LNCAP (cell line): ENCODE data around the gene MAP3K13.

ENCODE experiments used
- TF ChIP-seq, protein P1 (sequence below): fragments of 450-650 bp; IDR thresholded peaks from 2 replicates; pipeline ENCODE4 v1.5.1; 2017; ENCODE audit warnings: mild to moderate bottlenecking

MAP3K13 gene

DNA sequence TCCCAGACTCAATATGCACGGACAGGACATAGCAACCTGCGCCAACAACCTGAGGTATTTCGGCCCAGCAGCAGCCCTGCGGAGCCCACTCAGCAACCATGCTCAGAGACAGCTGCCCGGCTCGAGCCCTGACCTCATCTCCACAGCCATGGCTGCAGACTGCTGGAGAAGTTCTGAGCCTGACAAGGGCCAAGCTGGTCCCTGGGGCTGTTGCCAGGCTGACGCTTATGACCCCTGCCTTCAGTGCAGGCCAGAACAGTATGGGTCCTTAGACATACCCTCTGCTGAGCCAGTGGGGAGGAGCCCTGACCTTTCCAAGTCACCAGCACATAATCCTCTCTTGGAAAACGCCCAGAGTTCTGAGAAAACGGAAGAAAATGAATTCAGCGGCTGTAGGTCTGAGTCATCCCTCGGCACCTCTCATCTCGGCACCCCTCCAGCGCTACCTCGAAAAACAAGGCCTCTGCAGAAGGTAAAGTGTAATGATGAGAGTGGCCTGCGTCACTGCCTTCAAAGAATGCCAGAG lies 110.4 kb downstream of the MAP3K13 start:
- TF ChIP-seq, protein P1, sequence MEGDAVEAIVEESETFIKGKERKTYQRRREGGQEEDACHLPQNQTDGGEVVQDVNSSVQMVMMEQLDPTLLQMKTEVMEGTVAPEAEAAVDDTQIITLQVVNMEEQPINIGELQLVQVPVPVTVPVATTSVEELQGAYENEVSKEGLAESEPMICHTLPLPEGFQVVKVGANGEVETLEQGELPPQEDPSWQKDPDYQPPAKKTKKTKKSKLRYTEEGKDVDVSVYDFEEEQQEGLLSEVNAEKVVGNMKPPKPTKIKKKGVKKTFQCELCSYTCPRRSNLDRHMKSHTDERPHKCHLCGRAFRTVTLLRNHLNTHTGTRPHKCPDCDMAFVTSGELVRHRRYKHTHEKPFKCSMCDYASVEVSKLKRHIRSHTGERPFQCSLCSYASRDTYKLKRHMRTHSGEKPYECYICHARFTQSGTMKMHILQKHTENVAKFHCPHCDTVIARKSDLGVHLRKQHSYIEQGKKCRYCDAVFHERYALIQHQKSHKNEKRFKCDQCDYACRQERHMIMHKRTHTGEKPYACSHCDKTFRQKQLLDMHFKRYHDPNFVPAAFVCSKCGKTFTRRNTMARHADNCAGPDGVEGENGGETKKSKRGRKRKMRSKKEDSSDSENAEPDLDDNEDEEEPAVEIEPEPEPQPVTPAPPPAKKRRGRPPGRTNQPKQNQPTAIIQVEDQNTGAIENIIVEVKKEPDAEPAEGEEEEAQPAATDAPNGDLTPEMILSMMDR: no peak

DNA sequence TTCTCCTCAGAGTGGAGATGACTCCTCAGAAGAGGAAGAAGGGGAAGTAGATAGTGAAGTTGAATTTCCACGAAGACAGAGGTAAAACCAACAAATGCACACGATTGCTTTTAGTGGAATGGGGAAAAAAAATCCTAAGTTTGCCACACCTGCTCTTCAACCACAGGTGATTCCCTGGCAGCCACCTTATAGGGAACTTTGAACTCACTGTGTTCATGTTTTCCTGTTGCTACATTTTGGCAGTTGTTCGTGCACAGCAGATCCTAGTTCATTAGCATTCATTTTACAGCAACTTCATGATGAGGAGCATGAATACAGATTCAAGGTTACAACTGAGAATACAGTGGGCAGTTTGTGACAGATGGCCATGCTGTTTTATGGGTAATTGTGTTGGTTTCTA lies 114.4 kb downstream of the MAP3K13 start:
- TF ChIP-seq, protein P1: no peak

DNA sequence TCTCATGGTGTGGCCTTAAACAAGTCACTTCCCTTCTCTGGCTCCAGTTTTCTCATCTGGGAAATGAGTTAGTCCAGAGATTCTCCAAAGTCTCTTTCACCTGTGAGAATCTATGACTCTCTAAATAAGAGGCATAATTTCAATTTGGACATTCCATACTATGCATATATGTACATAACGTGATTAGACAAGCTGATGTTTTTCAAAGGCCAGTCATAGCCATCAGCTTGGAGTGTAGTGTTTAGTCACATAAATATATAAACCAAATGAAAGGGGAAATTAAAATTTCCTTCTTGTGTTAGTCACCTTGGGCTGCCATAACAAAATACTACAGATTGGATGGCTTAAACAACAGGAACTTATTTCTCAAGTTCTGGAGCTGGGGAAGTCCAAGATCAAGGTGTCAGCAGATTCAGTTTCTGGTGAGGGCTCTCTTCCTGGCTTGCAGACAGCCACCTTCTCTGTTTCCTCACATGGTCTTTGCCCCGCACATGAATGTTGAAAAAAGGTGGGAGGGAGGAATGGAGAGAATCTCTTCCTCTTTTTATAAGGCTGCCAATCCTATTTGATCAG lies 116.5 kb downstream of the MAP3K13 start:
- TF ChIP-seq, protein P1: no peak

DNA sequence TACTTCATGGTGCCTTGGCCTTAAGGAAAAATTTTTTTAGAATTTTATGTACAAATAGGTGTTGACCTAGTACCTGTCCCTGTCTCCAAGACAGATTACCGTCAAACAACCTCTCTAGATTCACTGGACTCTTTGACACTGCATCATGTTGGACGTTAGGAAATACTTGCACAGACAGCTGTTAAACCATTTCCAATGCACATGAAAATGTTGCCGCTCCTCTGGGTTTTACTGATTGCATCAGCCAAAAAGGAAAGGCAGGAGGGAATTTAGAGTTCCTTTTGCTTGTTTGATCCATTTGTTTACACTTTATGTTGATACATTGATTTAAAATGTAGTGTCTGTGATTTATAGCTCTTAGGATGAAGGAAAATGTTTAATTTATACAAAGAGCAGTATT lies 121.4 kb downstream of the MAP3K13 start:
- TF ChIP-seq, protein P1: no peak

DNA sequence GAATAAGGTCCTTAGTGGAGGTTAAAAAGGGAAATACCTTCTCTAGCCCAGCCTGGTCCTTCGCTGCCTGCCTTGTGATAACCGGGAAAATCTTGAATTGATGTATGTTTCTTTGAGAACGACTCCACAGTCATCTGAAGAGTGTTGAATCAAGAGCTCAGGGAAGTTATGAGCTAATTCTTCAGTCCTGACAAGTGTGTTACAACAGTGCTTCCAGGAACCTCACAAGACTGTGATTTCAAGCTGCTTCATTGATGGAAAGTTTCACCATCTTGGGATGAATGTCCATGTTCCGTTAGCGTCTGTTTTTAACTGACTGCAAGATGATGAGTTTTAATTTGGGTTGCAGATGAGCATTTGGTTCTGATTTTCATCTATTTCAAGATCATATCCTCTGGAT lies 123.5 kb downstream of the MAP3K13 start:
- TF ChIP-seq, protein P1: no peak

DNA sequence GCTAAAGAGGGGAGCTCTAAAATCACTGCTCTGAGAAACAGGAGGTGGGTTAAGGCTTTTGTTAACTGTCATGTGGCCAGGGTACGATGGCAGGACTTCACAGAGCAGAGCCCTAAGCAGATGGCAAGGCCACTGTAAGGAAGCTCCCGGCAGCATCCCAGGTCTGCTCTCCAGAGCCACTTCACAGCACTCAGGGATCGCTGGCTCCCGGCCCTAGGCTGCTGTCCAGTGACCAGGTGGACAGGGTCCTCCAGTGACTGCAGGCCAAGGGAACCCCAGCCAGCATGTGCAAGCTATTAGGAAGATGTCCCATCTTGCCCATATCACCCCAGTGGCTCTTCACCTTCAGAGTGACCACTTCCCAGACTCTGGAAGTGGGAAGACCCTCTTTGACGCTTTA lies 125.5 kb downstream of the MAP3K13 start:
- TF ChIP-seq, protein P1: no peak

DNA sequence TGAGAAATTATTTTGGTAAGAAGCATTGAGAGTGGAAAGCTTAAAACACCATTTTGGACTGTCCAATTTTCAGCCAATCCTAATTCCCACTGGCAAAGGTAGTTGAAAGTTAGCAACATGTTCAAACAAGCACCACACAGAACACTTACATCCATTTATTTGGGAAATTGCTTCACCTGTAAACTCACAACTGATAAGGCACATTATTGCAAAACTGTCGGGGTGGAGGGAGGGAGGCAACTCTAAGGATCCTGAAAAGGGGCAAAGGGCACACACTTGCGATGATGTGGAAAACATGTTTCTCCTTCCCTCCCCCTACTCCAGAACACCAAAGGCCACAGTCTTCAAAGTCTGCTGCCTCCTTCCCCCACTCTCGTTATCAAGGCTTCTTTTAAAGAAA lies 126.5 kb downstream of the MAP3K13 start:
- TF ChIP-seq, protein P1: no peak

DNA sequence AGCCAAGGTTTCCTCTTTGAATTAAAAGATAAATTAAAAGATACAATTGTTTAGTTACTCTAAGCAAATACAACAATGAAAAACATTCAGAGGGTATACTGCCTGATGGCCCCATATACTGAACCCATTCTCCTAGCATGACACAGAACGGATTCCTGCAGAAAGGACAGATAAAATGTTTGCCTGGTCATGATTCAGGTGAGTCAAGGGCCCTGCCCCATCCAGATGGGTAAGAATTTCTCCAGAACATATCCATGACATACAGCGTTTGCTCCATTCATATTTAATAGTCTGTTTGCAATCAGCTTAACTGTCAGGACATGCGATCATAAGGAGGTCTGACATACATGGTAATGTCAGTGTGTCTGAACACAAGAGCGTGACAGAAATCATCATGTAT lies 127.3 kb downstream of the MAP3K13 start:
- TF ChIP-seq, protein P1: no peak
